Endothelial cell of umbilical vein (primary cell): ENCODE results near the gene MEF2C. TPM values are rescaled to one million over a fixed set of nuclear protein-coding genes. Genes with fewer than 3 reads are reported as not detected.

Experiments
- BruUV-seq: library from RNA; stranded (reverse); fragments of 400-500 nt; replicated peaks from 2 replicates; lab custom pipeline; 2021; lab: Mats Ljungman, UMichigan
- CTCF ChIA-PET: fragments of 300-600, 350-600 bp; sonication (Branson Sonifier 250); formaldehyde crosslinking; loops from one replicate; lab custom pipeline; 2021; ENCODE audit warnings: antibody characterized with exemption, inconsistent platforms; lab: Charles Lee
- POLR2A ChIA-PET: fragments of 300-600, 350-600 bp; sonication (Branson Sonifier 250); formaldehyde crosslinking; loops from one replicate; lab custom pipeline; 2021; ENCODE audit warnings: antibody characterized with exemption, inconsistent platforms; lab: Charles Lee
- DNase-seq: peaks from one replicate; pipeline ENCODE4 v3.0.0-alpha.2; 2011; ENCODE audit warnings: low read depth, low spot score
- FAIRE-seq: peaks from 2 replicates; lab custom pipeline; 2011; peaks lifted over from hg19 to GRCh38; lab: Jason Lieb, UNC
- H2AFZ ChIP-seq: 2 replicates; pipeline ENCODE4 v1.6.0; 2012; ENCODE audit warnings: low read depth, low read length, control low read depth, inconsistent platforms
- H3K27ac ChIP-seq: 2 replicates; pipeline ENCODE4 v1.5.1; 2011; ENCODE audit warnings: low read depth, mild to moderate bottlenecking, control low read depth, low read length, moderate library complexity; ENCODE audit not compliant: insufficient read depth
- H3K27me3 ChIP-seq, 2 experiments: 2 replicates each; pipeline versions ENCODE4 v1.6.0 to v1.6.1; 2011; ENCODE audit warnings: low read length in 2 of 2, mixed read lengths in 1 of 2; ENCODE audit not compliant: control insufficient read depth in 2 of 2, insufficient read depth in 2 of 2
- H3K36me3 ChIP-seq, 2 experiments: 2 replicates in 1 of 2; 3 replicates in 1 of 2; pipeline ENCODE4 v1.5.1; 2011; ENCODE audit warnings: low read length in 2 of 2, mild to moderate bottlenecking in 1 of 2, moderate library complexity in 1 of 2; ENCODE audit not compliant: control insufficient read depth in 2 of 2, insufficient read depth in 2 of 2; ENCODE audit errors: extremely low read depth in 1 of 2
- H3K4me1 ChIP-seq: 3 replicates; pipeline ENCODE4 v1.5.1; 2011; ENCODE audit warnings: mild to moderate bottlenecking, low read length; ENCODE audit not compliant: control insufficient read depth, insufficient read depth; ENCODE audit errors: extremely low read depth
- H3K4me2 ChIP-seq: 2 replicates; pipeline ENCODE4 v1.6.1; 2011; ENCODE audit warnings: low read length, control low read depth, mixed read lengths; ENCODE audit not compliant: insufficient read depth
- H3K4me3 ChIP-seq, 3 experiments: fragments of 200-600 bp in 1 of 3; sonication (generic), shearing (Covaris generic) in 1 of 3; replicated peaks in 1 of 3; 2 replicates each; pipeline ENCODE4 v1.5.1; 2011 to 2016; ENCODE audit warnings: control low read depth in 3 of 3, low read length in 3 of 3, mild to moderate bottlenecking in 2 of 3, inconsistent platforms in 1 of 3, low read depth in 1 of 3, moderate library complexity in 1 of 3; ENCODE audit not compliant: insufficient read depth in 1 of 3
- H3K79me2 ChIP-seq: 2 replicates; pipeline ENCODE4 v1.6.0; 2012; ENCODE audit warnings: low read length, inconsistent platforms; ENCODE audit not compliant: control insufficient read depth, insufficient read depth
- H3K9ac ChIP-seq: replicated peaks from 2 replicates; pipeline ENCODE3; 2011; ENCODE audit warnings: low read length, control low read depth; ENCODE audit not compliant: insufficient read depth; ENCODE audit errors: extremely low read depth
- H3K9me1 ChIP-seq: replicated peaks from 3 replicates; pipeline ENCODE4 v1.6.0; 2011; ENCODE audit warnings: mild to moderate bottlenecking, low read length; ENCODE audit not compliant: control insufficient read depth, insufficient read depth; ENCODE audit errors: extremely low read depth
- H3K9me3 ChIP-seq: replicated peaks from 2 replicates; pipeline ENCODE4 v1.5.1; 2012; ENCODE audit warnings: low read length, inconsistent platforms; ENCODE audit not compliant: control insufficient read depth, insufficient read depth
- H4K20me1 ChIP-seq: replicated peaks from 2 replicates; pipeline ENCODE3; 2011; ENCODE audit warnings: mild to moderate bottlenecking, low read length; ENCODE audit not compliant: control insufficient read depth, insufficient read depth; ENCODE audit errors: extremely low read depth
- EZH2 ChIP-seq: IDR thresholded peaks from 2 replicates; pipeline ENCODE4 v1.6.1; 2012; ENCODE audit warnings: borderline replicate concordance, low read depth, mild to moderate bottlenecking, moderate library complexity, low read length, inconsistent platforms; ENCODE audit not compliant: severe bottlenecking
- FOS ChIP-seq: IDR thresholded peaks from 2 replicates; pipeline ENCODE4 v1.6.1; 2011; ENCODE audit warnings: mild to moderate bottlenecking, low read length, moderate library complexity, borderline replicate concordance; ENCODE audit not compliant: insufficient read depth
- GATA2 ChIP-seq: IDR thresholded peaks from 2 replicates; pipeline ENCODE4 v1.7.0; 2011; ENCODE audit warnings: low read depth, mild to moderate bottlenecking, moderate library complexity, mixed read lengths, low read length; ENCODE audit not compliant: insufficient read length, insufficient read depth
- JUN ChIP-seq: IDR thresholded peaks from 2 replicates; pipeline ENCODE4 v1.6.1; 2011; ENCODE audit warnings: borderline replicate concordance, low read depth; ENCODE audit not compliant: insufficient read length, insufficient read depth
- MYC ChIP-seq: IDR thresholded peaks from one replicate; pipeline ENCODE4 v1.6.1; 2011; ENCODE audit warnings: mild to moderate bottlenecking, low read depth, low read length
- POLR2A ChIP-seq: IDR thresholded peaks from 2 replicates; pipeline ENCODE4 v1.6.1; 2012; ENCODE audit warnings: low read depth, mild to moderate bottlenecking, control low read depth, low read length
- POLR2AphosphoS5 ChIP-seq: IDR thresholded peaks from 2 replicates; pipeline ENCODE4 v1.6.1; 2012; ENCODE audit warnings: low read depth, mild to moderate bottlenecking, control low read depth, low read length, moderate library complexity; ENCODE audit not compliant: insufficient read depth
- dilution Hi-C: fragments of 300-500 bp; cut with MboI; formaldehyde crosslinking; loops from one replicate; pipeline ENCODE4 v1.15.0; 2019; ENCODE audit warnings: low sequenced_read_pairs; ENCODE audit not compliant: extremely low pct_ligation_motif_present
- intact Hi-C: fragments of 100-400 bp; cut with micrococcal nuclease; formaldehyde crosslinking; loops from one replicate; pipeline ENCODE4 v1.10.0; 2022
- polyA plus RNA-seq, 4 experiments: library from polyadenylated mRNA; depleted of rRNA in 3 of 4; stranded (reverse) in 3 of 4; unstranded in 1 of 4; fragments of >200 nt; gene quantifications; 2 replicates each; pipeline versions ENCODE4 v1.2.1 to v1.2.3, GENCODE V29; 2011 to 2012; ENCODE audit warnings: missing spikeins in 1 of 4
- total RNA-seq: library from RNA; stranded (reverse); gene quantifications from 2 replicates; pipeline ENCODE4 v1.2.3, GENCODE V29; 2021
- TF ChIP-seq, protein P1 (sequence below): IDR thresholded peaks from 2 replicates; pipeline ENCODE4 v1.6.1; 2011; ENCODE audit not compliant: insufficient read depth, insufficient read length
- TF ChIP-seq, protein P2 (sequence below), 2 donors: IDR thresholded peaks; 1 replicate in 1 of 2; 2 replicates in 1 of 2; pipeline ENCODE4 v1.5.1; 2011; ENCODE audit warnings: low read length in 2 of 2, mild to moderate bottlenecking in 2 of 2, moderate library complexity in 2 of 2, control low read depth in 1 of 2, inconsistent platforms in 1 of 2, low read depth in 1 of 2; ENCODE audit not compliant: insufficient read depth in 1 of 2; ENCODE audit errors: extremely low read depth in 1 of 2

MEF2C gene
- total and polyA plus RNA-seq, 2 donors (not counting 3 experiments of a cell fraction or from before 2014, with no cell fraction given), result 21.2 to 67.7 TPM

DNA sequence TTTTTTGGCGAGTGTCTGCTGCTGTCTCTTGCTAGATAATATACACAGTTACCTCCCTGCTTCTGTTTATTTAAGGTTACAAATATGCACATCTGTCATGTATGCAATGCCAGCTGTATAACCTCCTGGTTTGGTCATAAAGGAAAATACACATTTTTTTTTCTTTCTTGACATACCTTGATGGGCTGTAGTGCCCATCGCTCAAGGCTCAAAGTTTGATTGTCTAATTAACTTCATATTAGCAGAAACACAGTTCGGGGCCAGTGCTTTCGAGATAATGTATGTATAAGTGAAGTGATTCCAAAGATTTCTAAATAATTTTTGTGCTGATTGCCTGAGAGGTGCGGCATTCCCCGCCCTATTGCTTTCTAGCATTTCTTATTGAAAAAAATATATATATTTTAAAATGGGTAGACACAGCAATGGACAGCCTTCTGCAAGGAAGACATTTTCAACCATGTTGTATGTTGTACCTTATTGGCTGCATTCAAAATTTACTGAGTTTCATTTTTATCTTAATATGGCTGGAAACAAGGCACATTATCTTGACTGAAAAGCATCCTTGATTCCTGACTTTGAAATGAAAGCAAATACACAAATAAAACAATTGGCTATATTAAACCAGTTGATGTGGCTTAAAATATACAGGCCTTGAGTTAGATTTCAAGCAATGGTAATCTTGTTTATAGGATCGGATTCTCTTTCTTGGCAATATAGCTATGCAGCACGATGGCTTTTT, 206.2 kb downstream of the MEF2C start:
- Histone ChIP-seq H3K79me2 (no peaks in the 10 kb centered on the region), H3K27me3 (peaks cover 83 to 99% of the 10 kb centered on the region in 2 experiments), H3K36me3 (no peaks in the 10 kb centered on the region), H3K27ac (no peak overlapping the region), H3K9me1 (no peaks in the 10 kb centered on the region), H3K9ac (no peak overlapping the region), H3K9me3 (no peaks in the 10 kb centered on the region), H4K20me1 (no peaks in the 10 kb centered on the region), H3K4me2 (no peak overlapping the region), H3K4me3 (no peak overlapping the region), H2AFZ (no peak overlapping the region), H3K4me1 (peaks cover 17% of the 10 kb centered on the region)
- POLR2A ChIA-PET, result no interaction called here
- CTCF ChIA-PET, result interaction anchor here (0.9 to 1.0 kb wide), 2 partner anchors 15 to 895 kb away, joined by 3 to 5 read pairs; no protein-coding TSS in a partner anchor
- intact Hi-C loops, result loop anchor here (10.0 kb wide), 1 partner anchor 412 kb away; the partner anchor contains the start of gene TMEM161B
- FAIRE-seq (no peak), DNase-seq (no peak)
- TF ChIP-seq GATA2, result no peak
- TF ChIP-seq POLR2AphosphoS5, result no peak
- no peak for TF ChIP-seq MYC
- no peak for TF ChIP-seq EZH2
- TF ChIP-seq JUN, result no peak
- TF ChIP-seq, protein P1, sequence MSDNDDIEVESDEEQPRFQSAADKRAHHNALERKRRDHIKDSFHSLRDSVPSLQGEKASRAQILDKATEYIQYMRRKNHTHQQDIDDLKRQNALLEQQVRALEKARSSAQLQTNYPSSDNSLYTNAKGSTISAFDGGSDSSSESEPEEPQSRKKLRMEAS, result no peak
- TF ChIP-seq, protein P2, sequence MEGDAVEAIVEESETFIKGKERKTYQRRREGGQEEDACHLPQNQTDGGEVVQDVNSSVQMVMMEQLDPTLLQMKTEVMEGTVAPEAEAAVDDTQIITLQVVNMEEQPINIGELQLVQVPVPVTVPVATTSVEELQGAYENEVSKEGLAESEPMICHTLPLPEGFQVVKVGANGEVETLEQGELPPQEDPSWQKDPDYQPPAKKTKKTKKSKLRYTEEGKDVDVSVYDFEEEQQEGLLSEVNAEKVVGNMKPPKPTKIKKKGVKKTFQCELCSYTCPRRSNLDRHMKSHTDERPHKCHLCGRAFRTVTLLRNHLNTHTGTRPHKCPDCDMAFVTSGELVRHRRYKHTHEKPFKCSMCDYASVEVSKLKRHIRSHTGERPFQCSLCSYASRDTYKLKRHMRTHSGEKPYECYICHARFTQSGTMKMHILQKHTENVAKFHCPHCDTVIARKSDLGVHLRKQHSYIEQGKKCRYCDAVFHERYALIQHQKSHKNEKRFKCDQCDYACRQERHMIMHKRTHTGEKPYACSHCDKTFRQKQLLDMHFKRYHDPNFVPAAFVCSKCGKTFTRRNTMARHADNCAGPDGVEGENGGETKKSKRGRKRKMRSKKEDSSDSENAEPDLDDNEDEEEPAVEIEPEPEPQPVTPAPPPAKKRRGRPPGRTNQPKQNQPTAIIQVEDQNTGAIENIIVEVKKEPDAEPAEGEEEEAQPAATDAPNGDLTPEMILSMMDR (IDR thresholded peaks at IDR 0.05; ENCODE audit: extremely low read depth in 1 of 2, insufficient read depth in 1 of 2, low read depth in 1 of 2, low read length in 2 of 2), result no peak
- TF ChIP-seq FOS, result no peak
- TF ChIP-seq POLR2A, result no peak
- dilution Hi-C loops, result loop anchor here (25.0 kb wide), 1 partner anchor 540 kb away; no protein-coding TSS in a partner anchor
- no TSS peak for BruUV-seq
